Mesodermal cell (in vitro differentiated cells): ENCODE measurements around the gene FAM20B.
A peak's percentile ranks its signal among the peaks of the same experiment; 100 is the strongest.
"Not testable (repeated sequence)": the region's sequence is repeated elsewhere in the genome, so short reads cannot be mapped to it uniquely, and the experiment has no call there.

Source experiments
- H3K27ac ChIP-seq: 2 replicates; pipeline ENCODE4 v1.7.0; 2013; ENCODE audit warnings: mild to moderate bottlenecking, low read depth, low read length, moderate library complexity; ENCODE audit not compliant: severe bottlenecking
- H3K36me3 ChIP-seq: 2 replicates; pipeline ENCODE4 v1.7.1; 2013; ENCODE audit warnings: mild to moderate bottlenecking, low read length, moderate library complexity; ENCODE audit not compliant: control insufficient read depth, insufficient read depth
- H3K4me1 ChIP-seq: one replicate; pipeline ENCODE4 v1.7.1; 2013; ENCODE audit warnings: mild to moderate bottlenecking, low read length; ENCODE audit not compliant: insufficient read depth, control insufficient read depth, poor library complexity, severe bottlenecking
- H3K4me3 ChIP-seq: 2 replicates; pipeline ENCODE4 v1.7.0; 2013; ENCODE audit warnings: low read length, control low read depth, mild to moderate bottlenecking; ENCODE audit not compliant: insufficient read depth, poor library complexity, severe bottlenecking; ENCODE audit errors: extremely low read depth
- H3K9me3 ChIP-seq: 2 replicates; pipeline ENCODE4 v1.7.1; 2013; ENCODE audit warnings: mild to moderate bottlenecking, low read length, moderate library complexity; ENCODE audit not compliant: control insufficient read depth
- whole genome bisulfite sequencing, 2 experiments: methylation state at CpG; one replicate each; pipeline ENCODE4 v1.1.5; 2013; ENCODE audit warnings: missing lambda C conversion rate in 2 of 2; ENCODE audit not compliant: insufficient coverage in 2 of 2; 5-methylcytosine and 5-hydroxymethylcytosine counted together

The FAM20B gene

DNA sequence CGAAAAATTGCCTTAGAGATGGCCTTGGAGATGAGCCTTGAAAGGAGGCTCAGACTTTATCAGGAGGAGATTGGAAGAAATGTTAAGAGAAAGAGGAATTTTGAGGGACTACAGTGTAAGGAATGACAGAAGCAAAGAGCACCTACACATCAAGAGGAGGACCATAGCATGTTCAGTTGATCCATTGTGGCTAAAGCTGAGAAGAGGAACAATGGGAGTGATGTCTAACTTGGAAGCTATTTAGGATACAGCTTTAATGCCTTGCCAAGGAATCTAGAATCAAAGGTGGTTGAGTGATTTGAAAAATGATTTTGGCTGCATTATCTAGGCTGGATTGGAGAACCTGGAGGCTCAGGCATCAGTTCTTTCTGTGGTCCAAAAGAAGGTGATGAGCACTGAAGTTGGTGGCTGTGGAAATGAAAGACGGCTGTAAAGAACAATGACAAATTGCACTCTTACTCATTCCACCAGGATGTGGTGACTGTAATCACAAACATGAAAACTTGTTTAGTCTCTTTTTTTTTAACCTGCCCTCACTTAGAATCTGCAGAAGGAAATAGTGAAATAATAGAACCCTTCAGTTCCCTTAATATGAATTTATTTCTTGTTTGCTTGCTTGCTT, 11.3 kb downstream of the FAM20B start:
- Histone ChIP-seq H3K27ac (no peak overlapping the region), H3K9me3 (no peaks in the 10 kb centered on the region), H3K4me3 (no peak overlapping the region), H3K36me3 (no peaks in the 10 kb centered on the region), H3K4me1 (peaks cover 20% of the 10 kb centered on the region)
- WGBS, 2 experiments: 86 to 100% methylated on average over 1 of the region's 2 CpGs

DNA sequence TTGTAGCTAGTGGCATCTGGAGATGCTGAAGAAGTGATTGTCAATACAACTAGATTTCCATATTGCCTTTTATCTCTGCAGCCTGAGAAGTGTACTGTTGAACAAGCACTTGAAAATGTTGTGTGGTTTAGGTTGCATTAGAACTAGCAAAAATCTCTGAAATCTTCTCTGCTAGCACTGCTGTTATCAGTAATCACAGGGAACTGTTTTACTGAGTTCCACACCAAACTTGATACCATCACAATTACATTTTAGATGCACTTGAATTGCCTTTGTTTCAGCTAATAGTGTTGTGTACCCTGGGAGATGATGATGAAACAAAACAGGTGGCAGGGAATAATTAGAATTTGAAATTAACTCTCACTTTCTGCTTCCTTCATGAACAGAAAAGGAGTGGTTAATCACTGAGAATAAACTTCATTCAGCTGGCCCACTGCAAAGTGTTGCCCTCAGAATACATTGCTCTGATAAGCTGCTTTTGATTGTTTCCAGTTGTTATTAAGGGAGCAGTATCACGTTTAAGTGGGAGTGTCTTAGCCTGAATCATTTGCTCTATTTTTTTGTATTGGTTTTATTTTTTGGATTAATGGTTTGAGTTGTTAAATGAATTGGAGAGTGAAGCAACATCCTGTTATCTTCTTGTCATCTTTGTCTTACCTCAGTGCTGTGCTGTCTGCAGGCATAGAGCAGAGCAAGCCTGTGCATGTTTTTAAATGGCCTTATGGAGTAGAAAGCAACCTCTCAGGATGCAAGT, 13.0 kb downstream of the FAM20B start:
- Histone ChIP-seq H3K27ac (no peak overlapping the region), H3K9me3 (no peaks in the 10 kb centered on the region), H3K4me1 (peaks cover 13% of the 10 kb centered on the region), H3K36me3 (no peaks in the 10 kb centered on the region), H3K4me3 (no peak overlapping the region)
- 89% methylated on average over 1 of the region's 1 CpG; no CpG with 5 or more reads in 1 of the 2 experiments for WGBS, 2 experiments

DNA sequence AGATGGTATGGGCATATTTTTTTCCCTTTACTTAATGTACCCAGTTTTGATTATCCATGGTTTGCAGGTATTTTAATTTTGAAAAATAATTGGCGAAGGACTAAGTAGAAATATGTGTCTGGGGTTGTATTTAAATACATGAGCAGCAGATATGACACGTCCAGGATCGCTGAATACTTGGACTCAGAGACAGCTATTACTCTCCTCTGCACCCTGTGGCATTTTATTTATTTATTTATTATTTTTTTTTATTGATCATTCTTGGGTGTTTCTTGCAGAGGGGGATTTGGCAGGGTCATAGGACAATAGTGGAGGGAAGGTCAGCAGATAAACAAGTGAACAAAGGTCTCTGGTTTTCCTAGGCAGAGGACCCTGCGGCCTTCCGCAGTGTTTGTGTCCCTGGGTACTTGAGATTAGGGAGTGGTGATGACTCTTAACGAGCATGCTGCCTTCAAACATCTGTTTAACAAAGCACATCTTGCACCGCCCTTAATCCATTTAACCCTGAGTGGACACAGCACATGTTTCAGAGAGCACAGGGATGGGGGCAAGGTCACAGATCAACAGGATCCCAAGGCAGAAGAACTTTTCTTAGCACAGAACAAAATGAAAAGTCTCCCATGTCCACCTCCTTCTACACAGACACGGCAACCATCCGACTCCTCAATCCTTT, 13.9 kb downstream of the FAM20B start:
- not testable (repeated sequence) for H3K27ac ChIP-seq
- WGBS, 2 experiments: 94 to 100% methylated on average over 3 of the region's 9 CpGs
- H3K4me1 ChIP-seq: peaks cover 13% of the 10 kb centered on the region

DNA sequence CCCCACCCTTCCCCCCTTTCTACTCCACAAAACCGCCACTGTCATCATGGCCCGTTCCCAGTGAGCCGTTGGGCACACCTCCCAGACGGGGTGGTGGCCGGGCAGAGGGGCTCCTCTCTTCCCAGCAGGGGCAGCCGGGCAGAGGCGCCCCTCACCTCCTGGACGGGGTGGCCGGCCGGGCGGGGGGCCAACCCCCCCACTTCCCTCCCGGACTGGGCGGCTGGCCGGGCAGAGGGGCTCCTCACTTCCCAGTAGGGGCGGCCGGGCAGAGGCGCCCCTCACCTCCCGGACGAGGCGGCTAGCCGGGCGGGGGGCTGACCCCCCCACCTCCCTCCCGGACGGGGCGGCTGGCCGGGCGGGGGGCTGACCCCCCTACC, 14.5 kb downstream of the FAM20B start:
- 100% methylated on average over 5 to 8 of the region's 27 CpGs for WGBS, 2 experiments
- H3K4me3 ChIP-seq, H3K27ac ChIP-seq, H3K9me3 ChIP-seq, H3K36me3 ChIP-seq: not testable (repeated sequence)
- H3K4me1 ChIP-seq: peaks cover 13% of the 10 kb centered on the region

More for the DNA sequence above, 13.9 kb downstream of the FAM20B start:
- not testable (repeated sequence) for H3K4me3 ChIP-seq, H3K36me3 ChIP-seq, H3K9me3 ChIP-seq

DNA sequence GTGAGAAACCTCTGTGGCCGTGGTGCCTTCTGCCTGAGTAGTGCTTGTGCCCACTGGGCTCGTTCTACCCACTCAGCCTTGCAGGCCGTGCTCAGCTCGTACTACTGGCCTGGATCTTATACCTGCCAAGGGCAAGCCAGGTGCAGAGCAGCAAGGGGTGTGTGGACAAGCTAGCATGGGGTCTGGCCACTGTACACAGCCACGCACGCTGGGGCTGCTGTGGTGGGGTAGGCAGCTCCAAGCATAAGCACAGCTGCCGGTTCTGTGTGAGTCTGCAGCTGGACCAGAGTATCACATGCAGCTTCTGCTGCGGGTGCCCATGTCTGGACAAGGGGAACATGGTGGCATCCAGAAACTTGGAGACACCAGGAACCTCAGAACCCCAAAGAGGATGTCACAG, 16.4 kb downstream of the FAM20B start:
- 95% methylated on average over 6 to 8 of the region's 8 CpGs for WGBS, 2 experiments
- peaks cover 14% of the 10 kb centered on the region for H3K4me1 ChIP-seq

DNA sequence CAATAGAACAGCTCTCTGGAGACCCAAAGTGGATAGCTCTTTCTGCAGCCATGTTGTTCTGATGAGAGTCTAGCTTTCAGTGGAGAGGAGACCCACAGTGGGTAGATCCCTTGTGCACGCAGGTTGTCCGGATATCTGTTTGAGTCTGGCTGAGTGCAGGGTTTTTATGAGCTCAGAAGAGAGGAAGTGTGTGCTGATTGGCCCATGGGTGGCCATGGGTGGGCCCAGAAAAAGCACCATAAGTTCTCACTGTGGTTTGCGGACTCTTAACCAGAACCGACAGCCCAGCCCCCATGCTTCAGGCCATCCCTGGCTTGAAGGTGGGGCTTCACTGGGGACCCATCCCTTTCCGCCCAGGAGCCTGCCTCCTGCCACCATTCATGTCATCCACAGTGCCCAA, 17.0 kb downstream of the FAM20B start:
- Histone ChIP-seq H3K36me3 (peaks cover 7% of the 10 kb centered on the region), H3K9me3 (no peaks in the 10 kb centered on the region), H3K4me1 (peaks cover 20% of the 10 kb centered on the region), H3K27ac (no peak overlapping the region), H3K4me3 (no peak overlapping the region)
- 95 to 98% methylated on average over 5 of the region's 5 CpGs for WGBS, 2 experiments

More for the DNA sequence above, 16.4 kb downstream of the FAM20B start:
- Histone ChIP-seq H3K4me3 (no peak overlapping the region), H3K27ac (no peak overlapping the region), H3K36me3 (peaks cover 7% of the 10 kb centered on the region), H3K9me3 (no peaks in the 10 kb centered on the region)

DNA sequence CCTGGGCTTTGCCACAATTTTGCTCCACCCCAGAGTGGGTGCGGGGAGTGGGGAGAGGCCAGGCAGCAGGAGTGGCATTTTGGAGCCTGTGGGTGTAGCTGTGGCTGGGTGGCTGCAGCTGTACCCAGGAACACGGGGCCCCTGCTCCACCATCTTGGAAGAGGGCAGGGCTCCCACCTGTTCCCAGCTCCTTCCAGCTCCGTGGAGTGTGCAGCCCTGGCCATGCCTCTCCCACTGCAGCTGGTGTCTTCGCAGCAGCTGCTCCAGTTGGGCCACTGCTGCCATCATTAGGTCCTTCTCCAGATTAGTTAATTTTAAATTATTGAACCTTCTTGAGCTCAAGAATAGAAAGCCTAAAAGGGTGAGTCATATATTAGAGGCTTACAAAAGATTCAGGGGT, 17.6 kb downstream of the FAM20B start:
- no peak overlapping the region for H3K4me3 ChIP-seq
- H3K4me1 ChIP-seq: peaks cover 21% of the 10 kb centered on the region
- H3K36me3 ChIP-seq: peaks cover 7% of the 10 kb centered on the region
- no peaks in the 10 kb centered on the region for H3K9me3 ChIP-seq
- 100% methylated on average over 3 to 4 of the region's 4 CpGs for WGBS, 2 experiments
- H3K27ac ChIP-seq: no peak overlapping the region

DNA sequence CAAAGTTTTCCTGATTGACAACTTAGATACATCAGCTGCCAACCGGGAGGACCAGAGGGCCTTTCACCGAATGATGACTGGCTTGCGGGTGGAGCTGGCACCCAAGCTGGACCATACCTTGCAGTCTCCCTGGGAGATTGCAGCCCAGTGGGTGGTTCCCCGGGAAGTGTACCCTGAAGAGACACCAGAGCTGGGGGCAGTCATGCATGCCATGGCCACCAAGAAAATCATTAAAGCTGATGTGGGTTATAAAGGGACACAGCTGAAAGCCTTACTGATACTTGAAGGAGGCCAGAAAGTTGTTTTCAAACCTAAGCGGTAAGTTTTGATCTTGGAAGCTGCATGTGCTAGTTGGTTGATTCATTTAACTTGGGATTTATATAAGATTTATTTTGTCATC, 18.2 kb downstream of the FAM20B start:
- Histone ChIP-seq H3K4me3 (no peak overlapping the region), H3K36me3 (peaks cover 7% of the 10 kb centered on the region), H3K4me1 (peaks cover 15% of the 10 kb centered on the region), H3K27ac (no peak overlapping the region), H3K9me3 (no peaks in the 10 kb centered on the region)
- 98 to 100% methylated on average over 4 to 5 of the region's 5 CpGs for WGBS, 2 experiments

DNA sequence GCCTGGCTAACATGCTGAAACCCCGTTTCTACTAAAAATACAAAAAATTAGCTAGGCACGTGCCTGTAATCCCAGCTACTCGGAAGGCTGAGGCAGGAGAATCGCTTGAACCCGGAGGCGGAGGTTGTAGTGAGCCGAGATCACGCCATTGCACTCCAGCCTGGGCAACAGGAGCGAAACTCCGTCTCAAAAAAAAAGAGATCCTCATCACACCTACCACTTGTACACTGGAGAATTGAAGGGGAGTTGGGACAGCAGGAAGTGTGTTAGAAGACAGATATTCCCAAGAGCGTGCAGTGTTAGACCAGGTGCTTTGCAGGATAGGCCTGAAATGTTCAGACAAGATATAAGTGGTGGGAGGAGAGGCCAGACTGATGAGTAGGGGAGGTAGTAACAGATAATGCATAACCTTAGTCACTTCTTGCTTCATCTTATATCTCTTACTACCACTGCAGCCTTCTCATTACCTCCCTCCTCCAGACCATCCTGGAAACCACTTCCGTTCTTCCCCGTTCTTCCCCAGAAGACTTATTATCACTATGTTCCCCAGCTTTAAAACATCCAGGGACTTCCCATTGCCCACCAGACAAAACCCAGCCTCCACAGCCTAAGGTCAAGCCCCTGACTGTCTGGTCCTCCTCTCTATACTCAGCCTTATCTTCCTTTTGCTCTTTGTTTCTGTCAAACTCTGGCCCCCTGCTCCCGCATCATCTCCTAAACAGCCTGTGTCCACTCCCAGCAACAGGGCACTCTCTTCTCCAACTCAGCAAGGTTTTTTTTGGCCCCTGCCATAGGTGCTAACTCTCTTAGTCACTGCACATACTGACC, 21.3 kb downstream of the FAM20B start:
- H3K4me1 ChIP-seq: peaks cover 8% of the 10 kb centered on the region
- H3K4me3 ChIP-seq: no peak overlapping the region
- no peaks in the 10 kb centered on the region for H3K9me3 ChIP-seq
- peak overlapping the region; percentile 51 for H3K27ac ChIP-seq
- 93 to 96% methylated on average over 5 to 11 of the region's 14 CpGs for WGBS, 2 experiments
- peaks cover 7% of the 10 kb centered on the region for H3K36me3 ChIP-seq

DNA sequence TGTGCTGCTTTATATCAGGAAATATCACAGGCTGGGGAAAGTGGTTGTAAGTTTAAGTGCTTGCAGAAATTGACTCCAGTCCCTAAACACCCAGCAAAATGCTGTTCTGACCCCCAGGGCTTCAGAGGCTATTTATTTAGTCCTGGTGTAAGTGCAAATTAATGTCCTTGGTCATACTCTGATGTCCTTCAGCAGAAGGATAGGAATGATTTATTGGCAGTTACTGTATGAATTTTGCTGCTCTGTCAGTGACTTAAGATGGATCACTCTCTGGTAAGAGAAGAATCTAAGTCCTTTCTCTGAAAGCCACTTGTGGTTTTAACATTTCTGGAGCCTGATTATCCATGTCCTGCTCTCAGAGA, 21.9 kb downstream of the FAM20B start:
- H3K36me3 ChIP-seq: peaks cover 7% of the 10 kb centered on the region
- no peak overlapping the region for H3K4me3 ChIP-seq
- no peaks in the 10 kb centered on the region for H3K9me3 ChIP-seq
- H3K27ac ChIP-seq: peak overlapping the region; percentile 51
- H3K4me1 ChIP-seq: peaks cover 8% of the 10 kb centered on the region
